Fibroblast of villous mesenchyme (primary cell): ENCODE results near the gene C2CD4C. TPM values are rescaled to one million over a fixed set of nuclear protein-coding genes. Genes with fewer than 3 reads are reported as not detected.
"Not testable (repeated sequence)": the region's sequence is repeated elsewhere in the genome, so short reads cannot be mapped to it uniquely, and the experiment has no call there.

Experiments
- DNase-seq: peaks from one replicate; pipeline ENCODE4 v3.0.0-alpha.2; 2010; ENCODE audit warnings: low read depth
- H3K4me3 ChIP-seq: 2 replicates; pipeline ENCODE4 v1.5.1; 2011; ENCODE audit warnings: low read depth, mild to moderate bottlenecking, low read length
- total RNA-seq: library from RNA; depleted of rRNA; stranded (reverse); fragments of >200 nt; gene quantifications from 2 replicates; pipeline ENCODE4 v1.2.3, GENCODE V29; 2012
- TF ChIP-seq, protein P1 (sequence below): IDR thresholded peaks from 2 replicates; pipeline ENCODE4 v1.5.1; 2012; ENCODE audit warnings: low read depth, mild to moderate bottlenecking, low read length; ENCODE audit not compliant: insufficient read depth

C2CD4C gene
- total RNA-seq, 1 donor = not detected

GRCh38 chr19:383922-384798 is 24.8 kb downstream of the C2CD4C start:
- peak; percentile 44 for DNase-seq
- TF ChIP-seq, protein P1, sequence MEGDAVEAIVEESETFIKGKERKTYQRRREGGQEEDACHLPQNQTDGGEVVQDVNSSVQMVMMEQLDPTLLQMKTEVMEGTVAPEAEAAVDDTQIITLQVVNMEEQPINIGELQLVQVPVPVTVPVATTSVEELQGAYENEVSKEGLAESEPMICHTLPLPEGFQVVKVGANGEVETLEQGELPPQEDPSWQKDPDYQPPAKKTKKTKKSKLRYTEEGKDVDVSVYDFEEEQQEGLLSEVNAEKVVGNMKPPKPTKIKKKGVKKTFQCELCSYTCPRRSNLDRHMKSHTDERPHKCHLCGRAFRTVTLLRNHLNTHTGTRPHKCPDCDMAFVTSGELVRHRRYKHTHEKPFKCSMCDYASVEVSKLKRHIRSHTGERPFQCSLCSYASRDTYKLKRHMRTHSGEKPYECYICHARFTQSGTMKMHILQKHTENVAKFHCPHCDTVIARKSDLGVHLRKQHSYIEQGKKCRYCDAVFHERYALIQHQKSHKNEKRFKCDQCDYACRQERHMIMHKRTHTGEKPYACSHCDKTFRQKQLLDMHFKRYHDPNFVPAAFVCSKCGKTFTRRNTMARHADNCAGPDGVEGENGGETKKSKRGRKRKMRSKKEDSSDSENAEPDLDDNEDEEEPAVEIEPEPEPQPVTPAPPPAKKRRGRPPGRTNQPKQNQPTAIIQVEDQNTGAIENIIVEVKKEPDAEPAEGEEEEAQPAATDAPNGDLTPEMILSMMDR = peak; percentile 24
- H3K4me3 ChIP-seq = no peak overlapping the region

- H3K4me3 ChIP-seq = no peak overlapping the region
- DNase-seq = no peak
- TF ChIP-seq, protein P1 = no peak
Observed at GRCh38 chr19:383040-383439, 25.9 kb downstream of the C2CD4C start.

DNA sequence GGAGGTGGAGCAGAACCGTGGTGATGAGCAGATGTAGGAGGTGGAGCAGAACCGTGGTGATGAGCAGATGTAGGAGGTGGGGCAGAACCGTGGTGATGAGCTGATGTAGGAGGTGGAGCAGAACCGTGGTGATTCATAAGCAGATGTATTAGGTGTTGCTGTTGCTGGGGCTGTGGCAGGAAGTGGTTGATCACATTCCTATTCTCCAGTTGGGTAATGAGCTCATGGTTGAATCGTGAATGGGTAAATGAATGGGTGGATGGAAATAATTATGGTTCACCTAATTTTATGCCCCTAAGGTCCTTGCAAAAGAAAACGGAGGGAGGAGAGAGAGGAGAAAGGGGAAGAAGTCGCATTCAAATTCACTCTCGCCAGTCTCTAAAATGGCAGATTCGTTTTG is 26.4 kb downstream of the C2CD4C start:
- H3K4me3 ChIP-seq = not testable (repeated sequence)
- peak; percentile 72 for DNase-seq

- H3K4me3 ChIP-seq, DNase-seq: not testable (repeated sequence)
Observed at GRCh38 chr19:381901-382300, 27.0 kb downstream of the C2CD4C start.

DNA sequence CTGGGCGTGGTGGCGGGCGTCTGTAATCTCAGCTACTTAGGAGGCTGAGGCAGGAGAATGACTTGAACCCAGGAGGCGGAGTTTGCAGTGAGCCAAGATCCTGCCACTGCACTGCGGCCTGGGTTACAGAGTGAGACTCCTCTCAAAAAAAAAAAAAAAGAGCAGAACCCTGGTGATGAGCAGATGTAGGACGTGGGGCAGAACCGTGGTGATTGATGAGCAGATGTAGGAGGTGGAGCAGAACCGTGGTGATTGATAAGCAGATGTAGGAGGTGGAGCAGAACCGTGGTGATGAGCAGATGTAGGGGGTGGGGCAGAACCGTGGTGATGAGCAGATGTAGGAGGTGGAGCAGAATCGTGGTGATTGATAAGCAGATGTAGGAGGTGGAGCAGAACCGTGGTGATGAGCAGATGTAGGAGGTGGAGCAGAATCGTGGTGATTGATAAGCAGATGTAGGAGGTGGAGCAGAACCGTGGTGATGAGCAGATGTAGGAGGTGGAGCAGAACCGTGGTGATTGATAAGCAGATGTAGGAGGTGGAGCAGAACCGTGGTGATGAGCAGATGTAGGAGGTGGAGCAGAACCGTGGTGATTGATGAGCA is 28.2 kb downstream of the C2CD4C start:
- DNase-seq, H3K4me3 ChIP-seq: not testable (repeated sequence)

- TF ChIP-seq, protein P1 = no peak
- no peak overlapping the region for H3K4me3 ChIP-seq
- DNase-seq = no peak
Observed at GRCh38 chr19:379796-380195, 29.2 kb downstream of the C2CD4C start.

DNA sequence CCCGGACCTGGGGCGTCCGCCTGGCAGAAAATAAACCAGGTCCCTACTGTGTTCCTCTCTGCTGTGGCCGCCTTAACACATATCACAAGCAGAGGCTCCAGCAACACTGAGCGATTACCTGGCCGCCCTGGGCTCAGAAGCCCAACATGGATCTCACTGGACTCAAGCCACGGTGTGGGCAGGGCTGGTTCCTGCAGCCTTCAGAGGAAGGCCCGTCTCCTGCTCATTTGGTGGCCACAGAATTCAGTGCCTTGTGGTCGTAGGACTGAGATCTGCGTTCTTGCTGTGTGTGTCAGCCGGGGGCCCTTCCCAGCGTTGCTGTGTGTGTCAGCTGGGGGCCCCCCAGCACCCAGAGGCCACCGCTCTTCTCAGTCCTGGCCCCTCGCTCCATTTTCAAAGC is 30.2 kb downstream of the C2CD4C start:
- no peak for DNase-seq
- H3K4me3 ChIP-seq = no peak overlapping the region
- TF ChIP-seq, protein P1 = no peak

- TF ChIP-seq, protein P1 = peak; percentile 24
- H3K4me3 ChIP-seq = no peak overlapping the region
- DNase-seq = peak; percentile 29
Observed at GRCh38 chr19:377801-378581, 31.0 kb downstream of the C2CD4C start.
